Gastroesophageal sphincter (tissue), 4 donors: ENCODE measurements around the gene MTMR10. TPM values are rescaled to one million over a fixed set of nuclear protein-coding genes. Genes with fewer than 3 reads are reported as not detected.

ENCODE experiments used
- ATAC-seq: fragments of 150-250 bp; one replicate; pipeline ENCODE4 v1.9.1; 2016; ENCODE audit warnings: mild to moderate bottlenecking, moderate library complexity
- H3K27ac ChIP-seq, 4 donors: fragments of 200-600 bp; sonication (generic) in 3 of 4; 1 replicate in 3 of 4; 2 replicates in 1 of 4; pipeline ENCODE4 v1.5.1; 2016 to 2019
- H3K27me3 ChIP-seq: fragments of 200-600 bp; sonication (generic); one replicate; pipeline ENCODE4 v1.5.1; 2019
- H3K36me3 ChIP-seq, 2 donors: fragments of 200-600 bp; sonication (generic); one replicate each; pipeline ENCODE4 v1.5.1; 2019; ENCODE audit warnings: control low read depth in 1 of 2
- H3K4me1 ChIP-seq, 3 donors: fragments of 200-600 bp; sonication (generic); 1 replicate in 2 of 3; 2 replicates in 1 of 3; pipeline ENCODE4 v1.5.1; 2016 to 2019; ENCODE audit warnings: control low read depth in 2 of 3
- H3K4me3 ChIP-seq, 2 donors: fragments of 200-600 bp; sonication (generic); one replicate each; pipeline ENCODE4 v1.5.1; 2019; ENCODE audit warnings: mild to moderate bottlenecking in 1 of 2, moderate library complexity in 1 of 2
- H3K9me3 ChIP-seq, 3 donors: fragments of 200-600 bp; sonication (generic); one replicate each; pipeline ENCODE4 v1.5.1; 2017 to 2019; ENCODE audit warnings: control low read depth in 2 of 3
- EP300 ChIP-seq: sonication (generic); formaldehyde crosslinking; IDR thresholded peaks from one replicate; pipeline ENCODE4 v1.6.1; 2017; ENCODE audit warnings: antibody characterized with exemption, mild to moderate bottlenecking
- POLR2A ChIP-seq, 2 donors: fragments of 450-650 bp; IDR thresholded peaks; one replicate each; pipeline ENCODE4 v1.6.1; 2017; ENCODE audit warnings: antibody characterized with exemption in 2 of 2, mild to moderate bottlenecking in 2 of 2, moderate library complexity in 1 of 2
- POLR2AphosphoS5 ChIP-seq: sonication (generic); formaldehyde crosslinking; IDR thresholded peaks from one replicate; pipeline ENCODE4 v1.6.1; 2017; ENCODE audit warnings: antibody characterized with exemption
- WGBS, 2 donors: methylation state at CpG; one replicate each; pipeline ENCODE4 v1.1.5; 2018; ENCODE audit warnings: low coverage in 1 of 2; 5-methylcytosine and 5-hydroxymethylcytosine counted together
- total RNA-seq, 4 donors: library from RNA; depleted of rRNA; stranded (reverse); fragments of >200 nt; gene quantifications; one replicate each; pipeline ENCODE4 v1.1.0, GENCODE V29; 2016
- TF ChIP-seq, protein P1 (sequence below), 4 experiments: fragments of 200-600 bp in 2 of 4; fragments of 450-650 bp in 2 of 4; sonication (generic) in 1 of 4; IDR thresholded peaks; one replicate each; pipeline ENCODE4 v1.5.1; 2017 to 2019; ENCODE audit warnings: antibody characterized with exemption in 4 of 4, mild to moderate bottlenecking in 2 of 4, moderate library complexity in 2 of 4

Gene MTMR10, protein sequence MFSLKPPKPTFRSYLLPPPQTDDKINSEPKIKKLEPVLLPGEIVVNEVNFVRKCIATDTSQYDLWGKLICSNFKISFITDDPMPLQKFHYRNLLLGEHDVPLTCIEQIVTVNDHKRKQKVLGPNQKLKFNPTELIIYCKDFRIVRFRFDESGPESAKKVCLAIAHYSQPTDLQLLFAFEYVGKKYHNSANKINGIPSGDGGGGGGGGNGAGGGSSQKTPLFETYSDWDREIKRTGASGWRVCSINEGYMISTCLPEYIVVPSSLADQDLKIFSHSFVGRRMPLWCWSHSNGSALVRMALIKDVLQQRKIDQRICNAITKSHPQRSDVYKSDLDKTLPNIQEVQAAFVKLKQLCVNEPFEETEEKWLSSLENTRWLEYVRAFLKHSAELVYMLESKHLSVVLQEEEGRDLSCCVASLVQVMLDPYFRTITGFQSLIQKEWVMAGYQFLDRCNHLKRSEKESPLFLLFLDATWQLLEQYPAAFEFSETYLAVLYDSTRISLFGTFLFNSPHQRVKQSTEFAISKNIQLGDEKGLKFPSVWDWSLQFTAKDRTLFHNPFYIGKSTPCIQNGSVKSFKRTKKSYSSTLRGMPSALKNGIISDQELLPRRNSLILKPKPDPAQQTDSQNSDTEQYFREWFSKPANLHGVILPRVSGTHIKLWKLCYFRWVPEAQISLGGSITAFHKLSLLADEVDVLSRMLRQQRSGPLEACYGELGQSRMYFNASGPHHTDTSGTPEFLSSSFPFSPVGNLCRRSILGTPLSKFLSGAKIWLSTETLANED
- 10 to 100 TPM; 25.4 to 35.0 (median 32.4) TPM for total RNA-seq

DNA sequence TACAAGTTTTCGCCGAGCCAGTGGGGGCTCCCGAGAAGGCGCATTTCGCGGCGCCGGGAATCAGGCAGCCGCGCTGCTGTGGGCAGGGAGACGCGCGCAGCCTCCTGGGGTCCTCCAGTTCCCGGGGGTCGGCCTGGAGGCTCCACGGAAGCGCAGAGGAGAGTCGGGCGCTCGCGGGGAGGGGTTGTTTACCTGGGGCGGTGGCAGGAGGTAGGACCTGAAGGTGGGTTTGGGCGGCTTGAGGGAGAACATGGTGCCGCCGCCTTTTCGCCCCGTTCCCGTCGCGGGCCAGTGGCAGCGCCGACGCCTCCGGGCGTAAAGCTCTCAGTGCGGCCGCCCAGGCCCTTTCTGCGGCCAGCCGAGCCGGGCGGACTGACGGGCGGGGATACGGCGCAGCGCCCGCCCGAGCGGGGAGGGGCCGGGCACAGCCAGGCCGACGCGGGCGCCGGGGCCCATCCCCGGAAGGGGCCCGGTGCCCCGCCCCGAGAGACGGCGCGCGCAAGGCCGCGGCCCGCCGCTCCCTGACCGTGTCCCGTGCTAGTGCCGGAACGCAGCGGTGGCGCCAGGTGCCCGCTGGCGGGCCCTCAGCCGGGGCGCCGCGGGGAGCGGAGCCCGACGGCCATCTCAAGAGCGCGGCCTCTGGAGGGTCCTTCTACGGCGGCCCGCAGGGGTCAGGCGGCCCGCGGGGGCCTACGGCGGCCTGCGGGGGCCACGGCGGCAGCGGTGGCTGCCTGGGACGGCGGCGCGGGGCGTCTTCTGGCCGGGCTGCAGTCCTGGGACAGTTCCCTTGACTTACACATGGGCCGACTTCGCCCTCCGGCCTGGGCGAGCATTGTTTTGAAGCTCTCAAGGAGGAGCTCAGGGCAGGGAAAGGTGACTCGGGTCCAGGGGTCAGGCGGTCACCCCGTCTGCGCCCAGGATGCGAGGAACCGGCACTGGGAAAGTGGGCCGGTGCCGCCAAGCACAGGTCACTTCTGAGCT, at the start of gene MTMR10:
TSS of gene MTMR10 (minus strand) at position 374 of the 981 bp plus-strand sequence. CDS start at position 252, 122 bp downstream.
- 0% methylated on average over 2 to 5 of the region's 114 CpGs for WGBS, 2 donors
- Histone ChIP-seq H3K27me3 (no peaks in the 10 kb centered on the region), H3K36me3 (peaks cover 0 to 7% of the 10 kb centered on the region in 2 donors), H3K9me3 (no peaks in the 10 kb centered on the region), H3K4me1 (peaks cover 0 to 44% (median 17%) of the 10 kb centered on the region in 3 donors), H3K4me3 (peak within 1 kb of the TSS; percentile 59 to 70), H3K27ac (peak within 1 kb of the TSS; percentile 60 to 95 (median 90))
- ATAC-seq = peak; percentile 96
- peak; percentile 90 to 93 for TF ChIP-seq POLR2A (IDR thresholded peaks at IDR 0.05)
- TF ChIP-seq EP300 = no peak
- TF ChIP-seq, protein P1, sequence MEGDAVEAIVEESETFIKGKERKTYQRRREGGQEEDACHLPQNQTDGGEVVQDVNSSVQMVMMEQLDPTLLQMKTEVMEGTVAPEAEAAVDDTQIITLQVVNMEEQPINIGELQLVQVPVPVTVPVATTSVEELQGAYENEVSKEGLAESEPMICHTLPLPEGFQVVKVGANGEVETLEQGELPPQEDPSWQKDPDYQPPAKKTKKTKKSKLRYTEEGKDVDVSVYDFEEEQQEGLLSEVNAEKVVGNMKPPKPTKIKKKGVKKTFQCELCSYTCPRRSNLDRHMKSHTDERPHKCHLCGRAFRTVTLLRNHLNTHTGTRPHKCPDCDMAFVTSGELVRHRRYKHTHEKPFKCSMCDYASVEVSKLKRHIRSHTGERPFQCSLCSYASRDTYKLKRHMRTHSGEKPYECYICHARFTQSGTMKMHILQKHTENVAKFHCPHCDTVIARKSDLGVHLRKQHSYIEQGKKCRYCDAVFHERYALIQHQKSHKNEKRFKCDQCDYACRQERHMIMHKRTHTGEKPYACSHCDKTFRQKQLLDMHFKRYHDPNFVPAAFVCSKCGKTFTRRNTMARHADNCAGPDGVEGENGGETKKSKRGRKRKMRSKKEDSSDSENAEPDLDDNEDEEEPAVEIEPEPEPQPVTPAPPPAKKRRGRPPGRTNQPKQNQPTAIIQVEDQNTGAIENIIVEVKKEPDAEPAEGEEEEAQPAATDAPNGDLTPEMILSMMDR (IDR thresholded peaks at IDR 0.05) = peak in 2 of 4 experiments; percentile 11 to 23
- peak; percentile 42 for TF ChIP-seq POLR2AphosphoS5

DNA sequence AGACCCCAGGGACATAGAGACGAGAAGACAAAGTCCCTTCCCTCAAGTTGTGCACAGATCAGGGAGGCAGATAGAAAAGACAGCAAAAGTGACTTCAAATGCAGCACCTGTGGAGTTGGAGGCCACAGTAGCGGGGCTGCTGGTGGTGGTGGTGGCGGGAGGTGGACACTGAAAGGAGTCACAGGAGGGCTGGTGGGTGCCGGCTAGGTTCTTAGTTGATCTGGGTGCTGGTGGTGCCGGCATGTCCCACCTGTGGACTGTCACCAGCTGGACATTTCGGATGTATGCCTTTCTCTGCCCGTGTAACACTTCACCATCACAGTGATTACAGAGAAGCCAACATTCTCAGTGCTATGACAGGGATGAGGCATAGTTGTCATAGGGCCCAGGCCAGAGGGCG, 49.2 kb upstream of the MTMR10 start:
- Histone ChIP-seq H3K4me3 (no peak overlapping the region), H3K9me3 (no peaks in the 10 kb centered on the region), H3K27ac (no peak overlapping the region), H3K36me3 (no peaks in the 10 kb centered on the region), H3K27me3 (peaks cover 5% of the 10 kb centered on the region), H3K4me1 (no peaks in the 10 kb centered on the region)
- TF ChIP-seq, protein P1 (IDR thresholded peaks at IDR 0.05) = no peak
- TF ChIP-seq POLR2A (IDR thresholded peaks at IDR 0.05) (no peak), EP300 (no peak), POLR2AphosphoS5 (no peak)
- no peak for ATAC-seq
- WGBS, 2 donors = 90 to 98% methylated on average over 4 to 5 of the region's 8 CpGs

DNA sequence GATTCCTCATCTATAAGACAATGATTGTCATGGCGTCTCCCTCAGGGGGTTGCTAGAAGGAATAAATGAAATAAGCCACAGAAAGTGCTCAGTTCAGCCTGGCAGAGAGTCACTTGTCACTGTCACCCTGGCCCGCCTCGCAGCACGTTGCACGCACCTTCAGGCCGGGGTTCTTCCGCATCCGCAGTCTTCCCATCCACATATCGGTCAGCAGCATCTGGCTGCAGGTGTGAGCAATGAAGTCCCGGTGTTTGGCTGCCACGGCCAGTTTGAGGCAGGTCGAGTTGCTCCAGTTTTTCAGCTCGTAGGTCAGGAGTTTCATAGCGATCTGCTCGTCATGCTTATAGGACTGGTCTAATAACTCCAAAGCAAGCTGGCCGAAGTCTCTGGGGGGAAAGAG, 48.5 kb upstream of the MTMR10 start:
- 95 to 100% methylated on average over 2 to 12 of the region's 16 CpGs for WGBS, 2 donors
- peaks cover 5% of the 10 kb centered on the region for H3K27me3 ChIP-seq
- H3K9me3 ChIP-seq = no peaks in the 10 kb centered on the region
- H3K27ac ChIP-seq = no peak overlapping the region
- H3K4me1 ChIP-seq = no peaks in the 10 kb centered on the region
- no peak for ATAC-seq
- no peaks in the 10 kb centered on the region for H3K36me3 ChIP-seq
- no peak overlapping the region for H3K4me3 ChIP-seq
- no peak for TF ChIP-seq POLR2A (IDR thresholded peaks at IDR 0.05)

DNA sequence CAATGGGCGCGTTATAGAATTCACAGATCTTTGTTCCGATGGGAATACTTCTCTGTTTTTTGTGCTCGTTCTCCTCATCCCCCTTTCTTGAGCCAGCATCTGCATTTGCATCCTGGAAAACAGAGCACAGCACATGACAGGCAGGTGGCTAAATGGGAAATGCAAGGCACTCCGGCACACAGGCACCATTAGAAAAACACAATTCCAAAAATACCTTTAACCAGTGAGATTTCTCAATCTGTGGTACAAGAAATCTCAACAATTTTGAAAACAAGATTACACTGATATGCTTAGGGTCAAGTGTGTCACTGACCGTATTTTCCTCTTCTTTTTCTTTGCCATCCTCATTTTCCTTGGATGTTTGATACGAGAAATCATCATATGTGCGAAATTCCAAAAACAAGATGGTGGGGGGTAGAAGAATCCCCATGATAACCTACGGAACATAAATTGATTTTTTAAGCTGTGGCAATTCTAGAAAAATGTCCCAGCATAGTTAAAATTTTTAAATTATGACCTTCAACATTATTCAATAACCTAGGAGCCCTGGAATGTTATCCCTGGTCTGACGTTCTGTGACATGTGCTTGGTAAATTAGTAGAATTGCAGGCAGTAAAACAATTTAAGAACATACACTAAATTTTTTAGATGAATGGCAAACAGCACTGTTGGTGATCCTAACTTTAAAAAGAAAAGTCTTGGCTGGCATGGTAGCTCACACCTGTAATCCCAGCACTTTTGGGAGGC, 46.5 kb upstream of the MTMR10 start:
- peaks cover 0 to 8% (median 0%) of the 10 kb centered on the region in 3 donors for H3K4me1 ChIP-seq
- H3K4me3 ChIP-seq = no peak overlapping the region
- no peak for ATAC-seq
- no peaks in the 10 kb centered on the region for H3K9me3 ChIP-seq
- H3K27me3 ChIP-seq = peaks cover 5% of the 10 kb centered on the region
- no peak overlapping the region for H3K27ac ChIP-seq
- no peaks in the 10 kb centered on the region for H3K36me3 ChIP-seq
- 89 to 94% methylated on average over 6 to 10 of the region's 10 CpGs for WGBS, 2 donors
- TF ChIP-seq EP300 (no peak), POLR2A (IDR thresholded peaks at IDR 0.05) (no peak), POLR2AphosphoS5 (no peak)
- TF ChIP-seq, protein P1 (IDR thresholded peaks at IDR 0.05) = no peak
